Activated T-cell treated with anti-CD3 and anti-CD28 coated beads, Interleukin-2, amount 50 U/mL, for 4 hours (primary cell): ENCODE measurements around the gene PLCB1. TPM values are rescaled to one million over a fixed set of nuclear protein-coding genes. Genes with fewer than 3 reads are reported as not detected.

Experiments
- ATAC-seq, 2 donors: fragments of 200-7000 bp; cut with Tn5 transposase; one replicate each; pipeline ENCODE4 v1.10.0; 2021
- DNase-seq: peaks from one replicate; pipeline ENCODE4 v3.0.0-alpha.2; 2020
- H3K27me3 Mint-ChIP-seq: one replicate; pipeline ENCODE4 v1.8.0; 2021; ENCODE audit warnings: low read depth, mixed read lengths
- H3K36me3 Mint-ChIP-seq: one replicate; pipeline ENCODE4 v1.8.0; 2022; ENCODE audit warnings: mixed read lengths; ENCODE audit not compliant: insufficient read depth
- H3K4me1 Mint-ChIP-seq: one replicate; pipeline ENCODE4 v1.8.0; 2021; ENCODE audit warnings: low read depth, mixed read lengths
- H3K4me3 Mint-ChIP-seq: one replicate; pipeline ENCODE4 v1.8.0; 2021; ENCODE audit warnings: mild to moderate bottlenecking, moderate library complexity, mixed read lengths
- H3K9me3 Mint-ChIP-seq: one replicate; pipeline ENCODE4 v1.8.0; 2021; ENCODE audit warnings: mixed read lengths
- total RNA-seq, 3 donors: library from RNA; stranded (reverse); gene quantifications; one replicate each; pipeline ENCODE4 v1.2.1, GENCODE V29; 2021

PLCB1 gene
- total RNA-seq, 3 donors from 2014 or later = 0.91 to 6.0 (median 2.8) TPM

GRCh38 chr20:8317448-8317847 lies 185.4 kb downstream of the PLCB1 start:
- no peak for ATAC-seq
- H3K4me3 Mint-ChIP-seq = no peak overlapping the region
- H3K9me3 Mint-ChIP-seq = no peaks in the 10 kb centered on the region
- no peak for DNase-seq
- H3K4me1 Mint-ChIP-seq = no peaks in the 10 kb centered on the region
- no peaks in the 10 kb centered on the region for H3K36me3 Mint-ChIP-seq
- peaks cover 4% of the 10 kb centered on the region for H3K27me3 Mint-ChIP-seq

DNA sequence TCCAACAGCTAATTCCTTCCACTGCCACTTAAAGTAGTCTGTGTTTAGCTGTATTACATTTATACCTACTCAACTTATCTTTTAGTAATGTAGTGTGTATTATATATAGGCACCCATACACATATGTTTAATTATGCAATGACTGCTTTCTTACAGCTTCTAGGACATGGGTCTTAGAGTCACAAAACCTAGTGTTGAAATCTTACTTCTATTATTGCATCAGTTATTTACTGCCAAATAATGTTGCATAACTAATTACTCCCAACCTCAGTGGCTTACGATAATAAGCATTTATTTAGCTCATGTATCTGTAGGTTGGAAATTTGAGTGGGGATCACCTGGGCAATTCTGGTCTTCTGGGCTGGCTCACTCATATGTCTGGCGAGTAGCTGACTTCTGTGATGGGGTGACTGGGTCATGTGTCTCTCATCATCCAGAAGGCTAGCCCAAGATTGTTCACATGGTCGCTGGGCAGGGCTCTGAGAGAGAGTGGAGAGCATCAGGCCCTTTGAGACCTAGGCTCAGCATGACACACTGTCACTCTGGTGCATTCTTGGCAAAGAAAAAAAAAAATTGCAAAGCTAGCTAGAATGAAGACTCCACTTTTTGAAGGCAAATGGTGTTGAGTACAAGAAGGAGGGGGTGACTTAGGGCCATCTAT lies 187.0 kb downstream of the PLCB1 start:
- peaks cover 4% of the 10 kb centered on the region for H3K27me3 Mint-ChIP-seq
- ATAC-seq = no peak
- DNase-seq = no peak
- no peaks in the 10 kb centered on the region for H3K9me3 Mint-ChIP-seq
- H3K4me3 Mint-ChIP-seq = no peak overlapping the region
- H3K4me1 Mint-ChIP-seq = no peaks in the 10 kb centered on the region
- no peaks in the 10 kb centered on the region for H3K36me3 Mint-ChIP-seq

DNA sequence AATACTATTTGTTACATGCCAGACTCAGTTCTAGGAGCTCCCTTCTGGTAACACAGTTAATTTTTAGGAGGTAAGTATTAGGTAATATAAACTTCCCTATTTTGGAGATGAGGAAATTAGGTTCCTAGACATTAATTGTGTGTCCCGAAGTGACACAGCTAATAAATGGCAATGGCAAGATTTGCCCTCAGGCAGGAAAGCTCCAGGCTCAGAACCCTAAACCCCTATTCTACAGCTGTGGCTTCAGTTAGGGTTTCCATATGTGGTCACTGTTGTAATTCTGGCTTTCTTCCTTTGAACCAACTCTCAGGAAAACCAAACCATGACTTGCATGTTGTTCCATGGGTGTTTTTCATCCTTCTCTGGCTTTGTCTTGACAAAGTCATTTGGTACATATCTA lies 188.2 kb downstream of the PLCB1 start:
- Mint-ChIP-seq H3K4me1 (no peaks in the 10 kb centered on the region), H3K27me3 (peaks cover 4% of the 10 kb centered on the region), H3K36me3 (no peaks in the 10 kb centered on the region), H3K4me3 (no peak overlapping the region), H3K9me3 (no peaks in the 10 kb centered on the region)
- ATAC-seq (no peak), DNase-seq (no peak)

DNA sequence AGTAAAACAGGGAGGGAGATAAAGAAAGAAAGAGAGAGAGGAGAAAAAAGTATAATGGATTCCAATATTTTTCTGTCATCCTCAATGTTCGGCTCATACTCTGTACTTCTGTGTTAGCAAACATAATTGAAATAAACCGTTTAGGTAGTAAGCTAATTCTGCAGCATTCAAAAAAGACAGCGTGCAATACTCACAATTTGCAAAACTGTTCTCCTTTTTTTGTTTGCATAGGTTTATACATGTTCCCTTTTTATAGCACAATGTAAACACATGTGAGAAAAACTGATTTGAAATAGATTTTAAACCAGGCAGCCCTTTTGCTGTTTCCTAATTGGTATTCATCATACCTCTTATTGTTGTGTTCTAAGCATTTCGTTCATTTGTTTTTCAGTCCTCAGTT lies 188.9 kb downstream of the PLCB1 start:
- Mint-ChIP-seq H3K9me3 (no peaks in the 10 kb centered on the region), H3K27me3 (peaks cover 4% of the 10 kb centered on the region), H3K4me1 (no peaks in the 10 kb centered on the region), H3K36me3 (no peaks in the 10 kb centered on the region), H3K4me3 (no peak overlapping the region)
- ATAC-seq (no peak), DNase-seq (no peak)

GRCh38 chr20:8322662-8323217 lies 190.7 kb downstream of the PLCB1 start:
- Mint-ChIP-seq H3K36me3 (no peaks in the 10 kb centered on the region), H3K9me3 (no peaks in the 10 kb centered on the region), H3K4me3 (no peak overlapping the region), H3K27me3 (peaks cover 4% of the 10 kb centered on the region), H3K4me1 (no peaks in the 10 kb centered on the region)
- DNase-seq (no peak), ATAC-seq (no peak)

- DNase-seq = no peak
- Mint-ChIP-seq H3K27me3 (no peaks in the 10 kb centered on the region), H3K36me3 (no peaks in the 10 kb centered on the region), H3K4me1 (no peaks in the 10 kb centered on the region), H3K9me3 (no peaks in the 10 kb centered on the region), H3K4me3 (no peak overlapping the region)
- ATAC-seq = no peak
Observed at GRCh38 chr20:8326191-8326590, 194.1 kb downstream of the PLCB1 start.

GRCh38 chr20:8326899-8327298 lies 194.8 kb downstream of the PLCB1 start:
- Mint-ChIP-seq H3K4me1 (no peaks in the 10 kb centered on the region), H3K27me3 (no peaks in the 10 kb centered on the region), H3K4me3 (no peak overlapping the region), H3K36me3 (no peaks in the 10 kb centered on the region), H3K9me3 (no peaks in the 10 kb centered on the region)
- DNase-seq (no peak), ATAC-seq (no peak)

DNA sequence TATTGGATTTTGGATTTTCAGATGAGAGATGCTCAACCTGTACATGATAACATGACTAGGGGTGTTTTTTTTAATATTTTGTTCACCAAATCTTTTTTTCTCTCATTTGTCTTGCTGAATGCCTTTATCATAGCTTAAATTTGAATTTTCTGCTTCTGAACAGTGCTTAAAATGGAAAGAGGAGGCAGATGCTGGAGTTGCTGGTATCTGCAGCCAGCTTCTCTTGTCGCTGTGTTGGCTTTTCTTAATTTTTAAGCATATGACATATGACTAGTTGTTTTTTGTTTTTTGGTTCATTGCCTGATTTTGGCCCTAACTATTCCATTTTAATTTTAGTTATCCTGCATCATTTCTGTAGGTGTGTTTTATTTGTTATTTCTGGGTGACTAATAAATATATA lies 196.1 kb downstream of the PLCB1 start:
- Mint-ChIP-seq H3K36me3 (no peaks in the 10 kb centered on the region), H3K27me3 (no peaks in the 10 kb centered on the region), H3K9me3 (no peaks in the 10 kb centered on the region), H3K4me1 (no peaks in the 10 kb centered on the region), H3K4me3 (no peak overlapping the region)
- DNase-seq (no peak), ATAC-seq (no peak)

DNA sequence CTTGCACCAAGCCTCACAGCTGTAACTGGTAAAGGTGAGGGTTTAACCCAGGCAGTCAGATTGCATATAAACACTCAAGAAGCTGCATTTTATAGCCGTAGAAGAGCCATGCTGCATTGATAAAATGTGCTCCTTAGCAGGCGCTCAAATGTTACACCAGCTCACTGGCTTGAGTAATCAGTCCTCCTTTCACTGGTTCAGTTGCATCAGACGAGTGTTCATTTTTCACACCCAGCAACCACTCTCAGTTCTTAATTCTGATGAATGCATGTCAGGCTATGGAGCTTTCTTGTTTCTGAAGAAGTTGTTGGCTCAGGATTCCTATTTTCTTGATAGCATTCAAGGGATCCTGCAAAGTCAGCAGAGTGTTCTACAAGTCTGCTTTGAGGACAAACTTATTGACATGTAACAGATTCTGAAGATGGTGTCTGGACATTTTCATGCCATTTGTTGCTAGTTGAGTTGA lies 198.3 kb downstream of the PLCB1 start:
- no peak overlapping the region for H3K4me3 Mint-ChIP-seq
- no peaks in the 10 kb centered on the region for H3K9me3 Mint-ChIP-seq
- no peak for DNase-seq
- no peak for ATAC-seq
- no peaks in the 10 kb centered on the region for H3K4me1 Mint-ChIP-seq
- no peaks in the 10 kb centered on the region for H3K36me3 Mint-ChIP-seq
- H3K27me3 Mint-ChIP-seq = no peaks in the 10 kb centered on the region

DNA sequence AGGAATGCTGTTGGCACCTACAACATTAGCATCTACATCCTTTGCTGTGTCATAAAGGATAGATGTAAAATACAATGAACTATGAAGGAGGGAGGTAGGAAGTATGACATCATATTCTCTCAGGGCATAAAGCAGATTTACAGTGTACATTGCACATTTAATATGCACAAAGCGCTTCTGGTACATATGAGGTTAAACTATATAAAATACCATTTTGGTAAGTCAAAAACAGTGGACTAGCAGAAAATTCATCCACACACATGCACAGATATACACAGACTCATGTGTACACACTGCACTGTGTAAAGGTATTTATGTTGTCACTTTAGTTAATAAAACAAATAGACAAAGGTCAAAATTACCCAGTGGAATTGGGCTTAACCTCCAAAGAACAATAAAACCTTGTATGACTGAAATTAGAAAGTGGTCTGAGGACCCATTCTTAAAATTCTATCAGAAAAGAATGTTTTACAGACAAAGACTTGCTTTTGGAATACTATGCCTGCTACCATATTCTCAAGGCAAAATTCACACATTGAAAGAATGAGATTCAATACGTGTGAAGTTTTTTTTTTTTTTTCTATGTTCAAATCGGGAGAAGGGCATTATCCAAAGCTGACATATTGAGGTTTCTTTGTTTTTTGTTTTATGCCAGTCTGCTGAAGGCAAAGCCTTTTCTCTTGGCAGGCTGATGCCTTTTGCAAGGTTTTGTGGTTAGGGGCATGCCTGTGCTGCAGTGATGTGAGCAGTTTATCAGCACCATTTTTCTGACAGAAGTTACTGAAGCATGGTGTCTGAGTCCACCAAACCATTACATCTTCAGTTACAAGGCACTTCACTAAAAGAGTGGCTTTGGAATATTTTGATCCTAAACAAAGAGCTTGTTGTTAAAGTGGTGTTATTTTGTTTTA lies 199.0 kb downstream of the PLCB1 start:
- ATAC-seq (no peak), DNase-seq (no peak)
- Mint-ChIP-seq H3K9me3 (no peaks in the 10 kb centered on the region), H3K27me3 (no peaks in the 10 kb centered on the region), H3K4me3 (no peak overlapping the region), H3K36me3 (no peaks in the 10 kb centered on the region), H3K4me1 (no peaks in the 10 kb centered on the region)

DNA sequence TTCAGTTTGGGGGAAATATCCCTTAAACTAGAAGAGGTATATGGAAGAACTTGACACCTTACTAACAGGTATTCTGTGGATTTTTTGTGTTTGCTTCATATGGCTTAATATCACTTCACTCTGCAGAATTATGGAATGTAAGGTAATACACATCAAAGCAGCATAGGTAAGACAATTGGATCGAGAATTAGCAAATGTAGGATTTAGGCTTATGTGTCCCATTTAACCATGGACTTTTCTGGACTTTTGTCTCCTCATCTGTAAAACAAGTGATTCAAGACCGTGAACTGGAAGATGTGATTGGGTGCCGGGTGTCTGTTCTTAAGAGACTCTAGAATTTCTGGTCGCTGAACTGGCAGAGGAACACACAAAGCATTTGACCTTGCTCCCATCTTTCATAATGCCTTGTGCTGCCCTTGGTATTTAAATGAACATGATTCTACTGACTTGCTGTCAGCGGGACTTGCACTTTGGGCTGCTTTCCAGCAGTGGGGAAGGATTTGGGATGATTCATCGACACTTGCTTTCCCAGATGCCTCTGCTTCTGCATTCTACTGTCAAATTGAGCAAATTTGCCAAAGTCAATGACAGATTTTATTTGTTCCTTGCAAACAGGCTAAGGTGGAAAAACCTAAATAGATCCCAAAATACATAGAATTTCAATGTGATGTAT lies 199.8 kb downstream of the PLCB1 start:
- no peaks in the 10 kb centered on the region for H3K36me3 Mint-ChIP-seq
- ATAC-seq (no peak), DNase-seq (no peak)
- H3K9me3 Mint-ChIP-seq = no peaks in the 10 kb centered on the region
- no peaks in the 10 kb centered on the region for H3K4me1 Mint-ChIP-seq
- no peaks in the 10 kb centered on the region for H3K27me3 Mint-ChIP-seq
- H3K4me3 Mint-ChIP-seq = no peak overlapping the region

- Mint-ChIP-seq H3K36me3 (no peaks in the 10 kb centered on the region), H3K4me3 (no peak overlapping the region), H3K9me3 (no peaks in the 10 kb centered on the region), H3K27me3 (no peaks in the 10 kb centered on the region), H3K4me1 (no peaks in the 10 kb centered on the region)
- DNase-seq (no peak), ATAC-seq (no peak)
Observed at GRCh38 chr20:8334641-8335040, 202.6 kb downstream of the PLCB1 start.

DNA sequence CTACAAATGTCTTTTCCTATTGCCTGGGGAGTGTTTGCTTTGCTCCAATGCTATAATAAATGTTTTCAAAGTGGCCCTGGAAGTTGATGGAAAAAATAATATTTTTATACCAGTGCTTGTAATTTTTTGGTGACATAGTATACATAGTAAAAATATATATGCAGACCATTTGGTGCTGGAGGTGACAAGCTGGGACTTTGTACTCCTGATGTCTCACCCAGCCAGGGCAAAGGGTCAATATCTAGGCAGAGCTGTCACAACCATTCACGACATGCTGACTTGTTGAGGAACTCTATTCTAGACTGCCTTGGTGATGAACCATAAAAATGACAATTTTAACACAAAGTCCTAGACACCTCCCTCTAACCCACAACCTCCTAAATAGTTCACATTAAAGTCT lies 203.0 kb downstream of the PLCB1 start:
- Mint-ChIP-seq H3K4me1 (no peaks in the 10 kb centered on the region), H3K27me3 (no peaks in the 10 kb centered on the region), H3K4me3 (no peak overlapping the region), H3K9me3 (no peaks in the 10 kb centered on the region), H3K36me3 (no peaks in the 10 kb centered on the region)
- ATAC-seq (no peak), DNase-seq (no peak)

DNA sequence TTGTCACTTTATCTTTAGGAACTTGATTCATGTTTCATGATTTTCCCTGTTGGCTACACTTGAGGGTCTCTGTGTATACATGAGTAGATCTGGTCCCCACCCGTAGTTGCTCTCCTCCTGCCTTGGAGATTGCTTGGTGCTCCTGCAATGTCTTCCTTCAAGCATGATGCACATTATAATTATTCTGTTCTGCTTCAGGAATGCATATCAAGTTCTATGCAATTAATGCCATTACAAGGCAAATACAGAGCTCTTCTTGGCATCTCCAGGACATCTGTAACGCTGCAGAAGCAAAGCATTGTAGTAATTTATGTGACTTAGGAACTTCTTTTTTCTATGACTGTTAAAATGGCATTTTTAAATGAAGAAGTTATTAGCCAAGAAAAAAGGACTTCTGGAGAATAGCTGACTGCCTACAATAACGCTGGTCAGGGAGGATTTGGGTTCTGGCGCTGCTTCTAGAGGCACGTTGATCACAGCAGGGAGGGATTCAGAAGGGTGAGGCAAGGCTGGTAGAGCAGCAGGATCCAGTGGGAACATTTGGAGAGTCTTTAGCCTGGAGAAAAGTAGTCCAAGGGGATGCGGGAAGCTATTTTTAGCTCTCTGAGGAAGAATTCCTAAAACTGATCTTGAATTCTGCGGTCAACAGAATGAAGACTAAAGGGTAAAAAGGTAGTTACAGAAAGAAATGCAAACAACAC lies 203.6 kb downstream of the PLCB1 start:
- ATAC-seq = no peak
- Mint-ChIP-seq H3K27me3 (no peaks in the 10 kb centered on the region), H3K4me3 (no peak overlapping the region), H3K36me3 (no peaks in the 10 kb centered on the region), H3K4me1 (no peaks in the 10 kb centered on the region), H3K9me3 (no peaks in the 10 kb centered on the region)
- DNase-seq = no peak
